Endothelial cell of hepatic sinusoid (primary cell): ENCODE measurements around the gene DOLK.

Experiments
- in situ Hi-C: cut with HindIII; loops from 2 replicates; pipeline ENCODE4 v1.10.0; 2017; ENCODE audit warnings: low sequenced_read_pairs

The DOLK gene

DNA sequence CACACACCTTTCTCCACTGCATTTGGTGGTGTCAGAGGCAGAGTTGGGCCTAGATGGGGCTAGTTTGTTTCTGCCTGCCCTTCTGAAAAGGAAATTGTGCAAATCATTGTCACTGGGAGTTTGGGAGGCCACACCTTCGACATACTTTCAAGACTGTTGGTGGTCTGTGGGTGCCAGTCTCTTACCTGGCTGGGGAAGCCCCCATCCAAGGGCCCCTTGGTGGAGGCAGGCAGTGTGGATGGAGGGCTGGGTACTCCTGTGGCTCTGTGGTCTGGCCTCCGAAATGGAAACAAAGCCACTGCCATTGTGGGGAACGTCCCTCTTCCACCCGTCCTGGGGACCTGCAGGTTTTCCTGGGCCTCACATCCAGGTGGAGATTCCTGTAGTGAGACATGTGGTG is 37.5 kb downstream of the DOLK start:
- in situ Hi-C loops = no loop called here

DNA sequence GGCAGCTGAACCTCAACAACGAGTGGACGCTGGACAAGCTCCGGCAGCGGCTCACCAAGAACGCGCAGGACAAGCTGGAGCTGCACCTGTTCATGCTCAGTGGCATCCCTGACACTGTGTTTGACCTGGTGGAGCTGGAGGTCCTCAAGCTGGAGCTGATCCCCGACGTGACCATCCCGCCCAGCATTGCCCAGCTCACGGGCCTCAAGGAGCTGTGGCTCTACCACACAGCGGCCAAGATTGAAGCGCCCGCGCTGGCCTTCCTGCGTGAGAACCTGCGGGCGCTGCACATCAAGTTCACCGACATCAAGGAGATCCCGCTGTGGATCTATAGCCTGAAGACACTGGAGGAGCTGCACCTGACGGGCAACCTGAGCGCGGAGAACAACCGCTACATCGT is 39.0 kb downstream of the DOLK start:
- in situ Hi-C loops = no loop called here

- in situ Hi-C loops = no loop called here
Observed at GRCh38 chr9:128906741-128907140, 40.7 kb downstream of the DOLK start.

- in situ Hi-C loops = no loop called here
Observed at GRCh38 chr9:128905964-128906363, 41.4 kb downstream of the DOLK start.

GRCh38 chr9:128903871-128904620 is 43.4 kb downstream of the DOLK start:
- in situ Hi-C loops = no loop called here

- in situ Hi-C loops = no loop called here
Observed at GRCh38 chr9:128903079-128903461, 44.3 kb downstream of the DOLK start.

DNA sequence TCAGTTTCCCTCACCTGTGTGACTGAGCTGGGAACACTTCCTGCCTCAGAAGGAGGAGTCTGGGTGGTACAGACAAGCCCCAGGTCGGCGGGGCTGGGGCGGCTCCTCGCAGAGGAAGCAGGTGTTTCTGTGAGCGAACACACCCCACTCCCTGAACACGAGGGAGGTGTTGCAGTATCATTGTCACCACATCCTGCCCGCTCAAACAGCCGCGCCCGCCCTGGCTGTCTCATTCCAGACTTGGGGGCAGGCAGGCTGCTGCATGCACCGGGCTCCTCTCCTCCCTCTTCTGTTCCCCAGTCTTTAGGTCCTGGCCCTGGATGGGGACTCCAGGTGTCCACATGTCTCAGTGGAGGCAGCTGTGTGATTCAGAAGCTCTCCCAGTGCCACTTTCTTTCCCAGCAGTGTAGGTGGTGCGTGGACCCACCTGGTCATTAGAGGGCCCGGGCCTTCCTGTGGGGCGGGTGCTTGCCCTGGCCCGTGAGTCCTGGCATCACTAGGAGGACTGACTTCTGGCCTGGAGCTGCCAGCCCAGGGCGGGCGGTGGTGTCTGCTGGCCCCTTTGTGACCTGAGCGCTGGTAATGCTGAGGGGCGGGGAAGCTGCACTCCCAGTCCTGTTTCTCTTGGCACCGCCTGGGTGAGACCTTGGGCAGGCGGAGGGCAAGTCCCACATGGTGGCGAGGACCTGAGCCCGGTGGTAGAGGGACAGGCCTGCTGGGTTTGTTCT is 44.9 kb downstream of the DOLK start:
- in situ Hi-C loops = no loop called here

DNA sequence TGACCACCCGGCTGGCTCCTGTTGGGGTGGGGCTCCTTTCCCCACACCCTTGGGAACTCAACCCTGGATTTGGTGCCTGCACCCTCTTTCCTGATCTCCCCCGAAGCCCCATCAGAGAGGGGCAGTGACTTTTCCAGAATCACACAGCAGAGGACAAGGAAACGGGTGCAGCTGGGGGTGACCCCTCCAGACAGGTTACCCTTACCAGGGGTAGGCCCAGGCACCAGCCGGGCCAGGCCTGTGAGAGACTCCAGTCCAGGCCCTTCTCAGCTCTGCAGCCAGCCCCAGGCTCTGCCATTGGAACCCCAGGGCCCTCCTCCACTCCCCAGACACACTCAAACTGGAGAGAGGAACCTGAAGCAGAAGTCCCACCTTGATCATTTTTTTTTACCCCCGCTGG is 45.6 kb downstream of the DOLK start:
- in situ Hi-C loops = no loop called here

GRCh38 chr9:128901379-128901778 is 46.0 kb downstream of the DOLK start:
- in situ Hi-C loops = no loop called here

- in situ Hi-C loops = no loop called here
Observed at GRCh38 chr9:128899566-128900322, 47.7 kb downstream of the DOLK start.

DNA sequence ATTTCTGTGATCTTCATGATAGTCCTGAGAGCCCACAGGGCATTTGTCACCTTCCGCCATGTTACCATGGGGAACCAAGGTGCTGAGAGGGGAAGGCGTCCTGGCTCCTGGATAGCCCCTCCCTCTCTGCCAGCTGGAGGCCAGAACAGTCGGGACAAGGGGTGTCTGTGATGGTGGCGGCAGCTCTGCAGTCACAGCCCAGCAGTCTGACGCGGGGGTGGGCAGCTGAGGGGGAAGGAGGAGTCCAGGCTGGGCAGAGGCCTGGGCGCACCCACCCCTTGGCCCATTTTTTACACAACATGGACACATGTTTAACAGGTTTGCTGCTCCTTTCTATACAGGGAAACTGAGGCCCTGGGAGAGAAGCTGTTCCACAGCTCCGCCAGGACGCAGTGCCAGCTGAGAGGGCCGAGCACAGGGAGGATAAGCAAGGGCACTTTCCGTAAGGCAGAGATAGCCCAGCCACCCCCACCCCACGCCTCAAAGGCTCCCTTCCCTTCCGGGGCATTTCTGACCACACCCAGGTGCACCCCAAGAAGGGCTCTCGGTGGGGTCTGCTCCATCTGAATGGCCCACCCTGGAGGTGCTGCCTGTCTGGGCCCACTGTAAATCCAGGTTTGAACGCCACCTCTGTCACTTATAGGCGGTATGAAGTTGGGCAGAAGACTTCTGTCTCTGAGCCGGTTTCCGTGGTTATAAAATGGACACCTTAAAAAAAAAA is 48.4 kb downstream of the DOLK start:
- in situ Hi-C loops = no loop called here

- in situ Hi-C loops = no loop called here
Observed at GRCh38 chr9:128898382-128898781, 49.0 kb downstream of the DOLK start.

DNA sequence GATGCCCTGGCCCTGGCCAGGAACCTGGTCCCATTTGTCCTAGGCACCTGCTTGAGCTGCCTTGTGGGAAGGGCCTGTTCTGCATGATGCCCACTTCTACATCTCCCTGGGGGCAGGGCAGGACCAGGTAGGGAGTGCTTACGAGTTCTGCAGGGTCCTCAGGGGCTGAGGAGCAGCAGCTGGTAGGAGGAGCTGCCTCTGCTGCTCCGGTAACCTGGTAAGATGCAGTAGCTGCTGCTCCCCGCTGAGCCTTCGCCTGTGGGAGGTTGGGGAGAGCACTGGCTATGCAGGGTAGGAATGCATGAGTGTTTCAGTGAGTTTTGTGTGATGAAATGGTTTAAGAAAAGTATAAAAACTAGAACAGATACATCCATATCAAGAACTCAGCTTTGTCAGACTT is 51.8 kb downstream of the DOLK start:
- in situ Hi-C loops = no loop called here
